HG03175 (cell line): ENCODE results near the gene TGM1.
"Not testable (repeated sequence)": the region's sequence is repeated elsewhere in the genome, so short reads cannot be mapped to it uniquely, and the experiment has no call there.

Experiments used
- ATAC-seq: cut with Tn5 transposase; IDR thresholded peaks from one replicate; pipeline ENCODE4 v1.9.1; 2021; ENCODE audit warnings: mild to moderate bottlenecking, moderate library complexity; ENCODE audit not compliant: unreplicated experiment

TGM1 gene

DNA sequence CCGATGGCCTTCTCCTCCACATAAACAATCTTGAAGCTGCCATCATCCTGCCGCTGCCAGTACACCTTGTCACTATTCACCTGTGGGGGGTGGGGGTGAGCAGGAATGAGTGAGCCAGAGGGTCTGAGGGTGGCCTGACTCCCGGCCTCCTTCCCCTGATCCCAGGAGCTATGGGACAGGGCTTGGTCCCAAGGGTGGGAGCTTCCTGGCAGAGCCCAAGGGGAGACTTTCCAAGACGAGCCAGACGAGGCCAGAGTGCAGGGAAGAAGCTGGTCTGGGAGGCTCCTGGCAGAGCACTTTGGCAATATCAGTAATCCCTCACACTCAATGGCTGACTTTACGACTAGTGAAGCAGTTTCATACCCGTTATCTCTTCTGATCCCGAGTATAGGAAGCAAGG lies 7.5 kb downstream of the TGM1 start:
- no peak for ATAC-seq

DNA sequence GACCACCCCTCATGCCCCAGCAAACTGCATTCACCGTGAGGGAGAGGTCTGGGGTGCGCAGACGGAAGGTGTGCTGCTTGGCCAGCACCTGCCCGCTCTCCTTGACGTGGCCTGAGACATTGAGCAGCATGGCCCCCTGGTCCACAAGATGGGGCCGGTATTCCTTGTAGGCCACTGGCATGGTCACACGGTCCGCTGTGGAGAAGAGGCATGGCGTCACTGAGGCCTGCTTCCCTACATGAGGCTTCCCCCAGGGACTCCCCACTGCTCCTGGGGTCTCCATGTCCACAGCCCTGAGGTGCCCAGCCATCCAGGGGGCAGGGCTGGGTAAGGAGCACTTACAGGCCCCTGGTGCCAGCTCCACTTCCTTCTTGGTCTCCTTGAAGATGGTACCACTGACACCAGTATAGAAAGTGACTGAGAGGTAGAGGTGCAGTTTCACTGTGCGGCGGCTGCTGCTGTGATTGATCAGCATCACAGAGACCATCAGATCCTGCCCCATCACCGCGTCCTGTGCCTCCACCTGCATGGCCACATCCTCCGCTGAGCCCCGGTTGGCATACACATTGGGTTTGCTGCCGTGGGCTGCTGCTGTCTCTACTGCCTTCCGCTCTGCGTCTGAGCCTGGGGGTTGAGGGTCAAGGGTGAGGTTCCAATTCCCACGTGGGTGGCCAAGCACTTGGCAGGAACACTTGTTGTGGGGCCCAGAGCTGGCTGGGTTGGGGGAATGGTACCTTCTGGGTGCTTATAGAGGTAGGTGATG lies 8.2 kb downstream of the TGM1 start:
- no peak for ATAC-seq

DNA sequence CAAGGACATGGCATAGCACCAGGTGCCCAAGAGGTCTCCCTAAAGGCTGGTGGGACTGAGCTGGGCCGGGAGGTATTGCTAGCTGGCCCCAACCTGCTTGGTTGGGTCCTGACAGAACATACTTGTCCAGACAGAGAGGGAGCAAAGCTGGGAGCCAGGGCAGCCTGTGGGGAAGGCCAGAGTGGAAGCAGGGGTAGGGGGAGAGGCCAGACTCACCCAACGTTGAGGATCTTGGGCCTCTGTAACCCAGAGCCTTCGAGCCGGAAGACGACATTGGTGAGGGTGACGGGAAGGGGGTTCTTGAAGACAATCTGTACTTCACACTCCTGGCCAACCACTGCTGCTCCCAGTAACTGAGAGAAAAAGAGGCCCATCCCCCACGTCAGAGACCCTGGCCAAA lies 9.0 kb downstream of the TGM1 start:
- ATAC-seq = no peak

DNA sequence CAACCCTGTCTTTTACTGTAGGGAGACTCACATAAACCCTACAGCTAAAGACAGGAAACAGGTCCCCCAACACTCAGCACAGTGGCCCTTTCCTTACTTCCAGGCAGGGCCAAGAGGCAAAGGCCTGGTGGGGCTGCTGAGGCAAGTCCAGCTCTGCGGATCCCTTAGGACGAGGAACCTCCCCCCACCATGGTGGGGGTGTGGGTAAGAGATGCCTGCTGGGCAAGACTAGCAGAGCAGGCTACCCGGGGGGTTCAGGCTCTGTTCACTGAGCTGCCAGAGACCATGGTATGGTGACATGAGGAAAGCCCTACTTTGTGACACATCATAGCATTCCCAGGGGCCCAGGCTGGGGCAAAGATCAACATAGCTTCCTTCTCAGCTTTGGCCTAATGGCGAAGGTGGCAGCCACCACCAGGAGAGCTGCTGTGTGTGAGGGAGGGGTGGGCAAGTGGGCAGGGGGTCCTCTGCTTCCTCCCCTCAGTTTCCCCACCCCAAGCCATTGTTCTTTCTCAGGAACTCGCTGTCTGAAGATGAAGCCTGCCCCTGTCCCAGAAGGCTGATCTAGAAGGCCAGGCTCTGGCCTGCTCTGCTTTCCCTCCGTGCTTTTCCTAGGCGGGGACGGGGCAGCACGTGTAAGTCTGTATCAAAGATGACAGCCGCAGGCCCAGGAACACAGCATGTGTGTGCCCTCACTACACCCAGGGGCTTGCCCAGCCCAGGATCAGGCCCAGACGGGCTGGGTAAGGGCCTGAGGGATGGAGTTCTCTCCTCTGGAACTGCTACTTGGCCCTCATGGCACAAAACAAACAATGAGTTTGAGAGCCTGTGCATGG lies 10.5 kb downstream of the TGM1 start:
- no peak for ATAC-seq

DNA sequence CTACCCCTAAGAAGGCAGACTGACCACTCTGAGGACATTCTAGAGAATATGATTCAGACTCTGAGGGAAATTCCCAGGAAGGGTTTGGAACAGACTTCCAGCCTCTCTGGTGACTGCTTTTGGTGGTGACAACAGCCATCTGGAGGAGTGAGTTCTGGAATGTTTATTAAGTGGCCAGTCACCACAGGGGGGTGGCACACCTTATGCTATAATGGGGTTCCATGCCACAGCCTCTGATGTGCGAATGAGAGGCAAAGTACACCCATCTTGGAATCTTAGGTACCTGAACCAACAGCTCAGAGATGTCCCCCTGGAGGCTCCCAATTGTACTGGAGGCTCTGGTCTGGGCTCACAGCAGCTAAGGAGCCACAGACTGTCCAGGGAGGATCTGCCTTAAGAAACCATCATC lies 11.1 kb downstream of the TGM1 start:
- ATAC-seq = no peak

DNA sequence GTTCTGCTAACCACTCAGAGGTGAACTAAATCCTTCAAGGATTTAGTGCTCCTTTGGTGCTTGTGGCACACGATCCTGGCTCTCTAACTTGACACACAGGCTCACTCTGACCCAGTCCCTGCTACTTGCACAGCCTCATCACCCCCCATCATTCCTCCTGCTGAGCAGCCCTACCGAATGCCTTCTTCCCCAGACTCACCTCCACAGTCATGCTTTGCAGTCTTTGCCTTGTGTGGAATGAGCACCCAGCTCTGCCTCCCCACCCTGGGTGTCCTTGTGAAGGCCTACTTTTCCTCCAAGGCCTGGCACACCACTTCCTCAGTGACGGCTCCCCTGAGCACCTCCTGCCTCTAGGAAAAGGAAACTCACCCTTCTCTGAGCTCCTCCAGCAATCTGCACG lies 12.6 kb downstream of the TGM1 start:
- no peak for ATAC-seq

DNA sequence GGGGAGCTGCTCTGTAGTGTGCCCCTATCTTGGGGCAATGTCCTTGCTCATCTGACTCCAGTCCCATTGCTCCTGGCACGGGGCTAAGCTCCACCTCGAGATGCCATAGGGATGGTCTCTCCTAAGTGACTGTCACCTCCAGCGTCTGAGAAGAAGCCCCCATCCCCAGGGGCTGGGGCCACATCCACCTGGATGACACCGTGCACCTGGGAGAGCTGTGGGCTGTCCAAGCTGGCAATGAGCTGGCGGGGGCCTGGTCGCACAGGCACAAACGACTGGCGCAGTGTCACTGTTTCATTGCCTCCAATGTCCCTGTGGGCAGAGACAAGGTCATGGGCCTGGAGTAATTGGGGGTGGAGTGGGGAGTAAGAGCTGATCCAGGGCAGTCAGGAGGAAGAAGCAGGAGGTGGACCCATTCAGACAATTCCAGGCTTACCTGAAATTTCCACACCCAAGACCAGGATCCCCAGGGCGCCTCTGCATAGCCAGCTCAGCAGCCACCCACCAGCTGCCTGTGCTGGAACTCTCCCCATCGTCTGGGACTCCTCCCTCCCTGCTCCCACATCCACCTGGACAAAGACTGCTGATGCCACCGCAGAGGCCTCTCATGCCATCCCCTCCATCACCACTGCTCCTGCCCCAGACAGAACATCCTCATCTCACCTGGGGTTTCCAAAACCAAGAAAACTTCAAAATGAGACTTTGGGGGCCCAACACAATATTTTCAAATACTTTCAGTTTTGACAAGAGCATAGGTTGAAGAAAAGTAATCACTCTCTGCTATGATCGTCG lies 13.6 kb downstream of the TGM1 start:
- no peak for ATAC-seq

DNA sequence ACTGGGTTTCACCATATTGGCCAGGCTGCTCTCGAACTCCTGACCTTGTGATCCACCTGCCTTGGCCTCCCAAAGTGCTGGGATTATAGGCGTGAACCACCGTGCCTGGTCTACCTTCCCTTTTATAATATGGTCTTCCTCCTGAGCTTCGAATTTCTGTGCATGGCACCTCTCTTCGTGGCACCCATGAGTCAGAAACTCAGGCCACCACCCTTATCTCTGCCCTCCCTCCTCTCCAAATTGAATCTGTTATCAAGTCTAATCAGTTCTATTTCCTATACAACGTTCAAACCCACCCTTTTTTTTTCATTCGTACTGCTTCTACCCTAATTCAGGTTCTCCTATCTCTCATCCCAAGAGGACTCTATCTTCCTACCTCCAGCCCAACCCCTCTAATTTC lies 15.6 kb downstream of the TGM1 start:
- ATAC-seq = no peak

DNA sequence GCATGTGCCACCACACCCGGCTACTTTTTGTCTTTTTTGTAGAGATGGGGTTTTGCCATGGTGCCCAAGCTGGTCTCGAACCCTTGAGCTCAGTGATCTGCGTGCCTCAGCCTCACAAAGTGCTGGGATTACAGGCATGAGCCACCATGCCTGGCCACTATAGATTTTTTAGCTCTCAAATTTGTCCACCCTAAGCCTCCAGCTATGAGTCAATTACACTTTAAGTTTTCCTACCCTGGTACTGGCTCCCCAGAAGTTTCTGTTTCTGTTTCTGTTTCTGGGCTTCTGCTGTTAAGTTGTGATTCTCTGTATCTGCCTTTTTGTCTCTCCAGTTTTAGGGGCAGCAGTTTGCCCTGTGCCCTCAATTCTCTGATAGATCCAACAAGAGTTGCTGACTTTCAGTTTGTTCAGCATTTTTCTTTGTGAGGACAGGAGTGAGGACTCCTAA lies 16.2 kb downstream of the TGM1 start:
- ATAC-seq = no peak

DNA sequence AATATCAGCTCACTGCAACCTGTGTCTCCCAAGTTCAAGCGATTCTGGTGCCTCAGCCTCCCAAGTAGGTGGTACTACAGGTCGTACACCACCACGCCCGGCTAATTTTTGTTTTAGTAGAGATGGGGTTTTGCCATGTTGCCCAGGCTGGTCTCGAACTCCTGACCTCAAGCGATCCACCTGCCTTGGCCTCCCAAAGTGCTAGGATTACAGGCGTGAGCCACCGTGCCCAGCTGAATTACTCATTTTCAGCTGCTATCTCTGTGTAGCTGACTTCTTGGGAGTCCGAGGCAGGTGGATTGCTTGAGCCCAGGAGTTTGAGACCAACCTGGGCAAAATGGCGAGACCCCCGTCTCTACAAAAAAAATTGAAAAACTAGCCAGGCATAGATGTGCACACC lies 17.6 kb downstream of the TGM1 start:
- not testable (repeated sequence) for ATAC-seq

DNA sequence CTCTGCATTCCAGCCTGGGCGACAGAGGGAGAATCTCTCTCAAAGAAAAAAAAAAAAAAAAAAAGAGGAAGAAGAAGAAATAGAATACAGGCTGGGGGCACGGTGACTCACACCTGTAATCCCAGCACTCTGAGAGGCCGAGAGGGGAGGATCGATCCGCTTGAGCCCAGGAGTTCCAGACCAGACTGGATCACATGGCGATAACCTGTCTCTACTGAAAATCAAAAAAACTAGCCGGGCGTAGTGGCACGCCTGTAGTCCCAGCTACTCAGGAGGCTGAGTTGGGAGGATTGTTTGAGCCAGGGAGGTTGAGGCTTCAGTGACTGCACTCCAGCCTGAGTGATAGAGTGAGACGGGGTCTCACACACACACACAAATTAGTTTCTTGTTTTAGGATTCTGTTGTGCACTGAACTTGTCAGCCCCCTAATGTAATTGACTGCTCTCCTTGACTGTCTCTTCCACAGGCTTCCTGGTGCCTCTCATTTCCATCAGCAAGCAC lies 19.6 kb downstream of the TGM1 start:
- no peak for ATAC-seq

DNA sequence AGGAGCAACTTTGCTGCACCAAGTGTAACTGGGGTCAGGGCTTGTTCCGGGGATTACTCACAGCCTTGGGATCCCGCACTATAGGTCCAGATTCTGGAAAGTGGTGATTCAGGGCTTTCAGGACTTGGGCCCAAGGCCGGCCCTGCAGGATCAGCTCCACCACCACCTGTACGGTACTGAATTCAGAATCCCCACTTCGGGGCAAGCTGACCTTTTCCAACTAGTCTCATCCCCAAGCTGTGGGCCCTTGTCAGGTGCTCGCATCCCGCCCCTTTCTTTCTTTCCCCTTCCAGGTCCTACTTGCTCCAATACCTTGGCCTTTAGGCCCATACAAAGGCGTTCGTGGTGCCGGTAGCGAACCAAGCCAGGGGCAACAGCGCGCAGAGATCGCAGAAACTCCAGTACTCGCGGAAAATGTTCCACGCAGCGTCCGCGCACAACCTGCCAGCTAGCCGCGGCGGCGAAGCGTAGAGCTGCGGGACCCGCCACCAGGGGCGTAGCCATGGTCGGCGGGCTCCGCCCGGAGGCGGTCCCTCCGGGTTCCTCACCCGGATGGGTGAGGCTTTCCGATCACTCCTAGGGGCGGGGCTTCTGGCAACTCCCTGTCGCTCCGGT lies 21.0 kb downstream of the TGM1 start:
- peak; percentile 74 for ATAC-seq

DNA sequence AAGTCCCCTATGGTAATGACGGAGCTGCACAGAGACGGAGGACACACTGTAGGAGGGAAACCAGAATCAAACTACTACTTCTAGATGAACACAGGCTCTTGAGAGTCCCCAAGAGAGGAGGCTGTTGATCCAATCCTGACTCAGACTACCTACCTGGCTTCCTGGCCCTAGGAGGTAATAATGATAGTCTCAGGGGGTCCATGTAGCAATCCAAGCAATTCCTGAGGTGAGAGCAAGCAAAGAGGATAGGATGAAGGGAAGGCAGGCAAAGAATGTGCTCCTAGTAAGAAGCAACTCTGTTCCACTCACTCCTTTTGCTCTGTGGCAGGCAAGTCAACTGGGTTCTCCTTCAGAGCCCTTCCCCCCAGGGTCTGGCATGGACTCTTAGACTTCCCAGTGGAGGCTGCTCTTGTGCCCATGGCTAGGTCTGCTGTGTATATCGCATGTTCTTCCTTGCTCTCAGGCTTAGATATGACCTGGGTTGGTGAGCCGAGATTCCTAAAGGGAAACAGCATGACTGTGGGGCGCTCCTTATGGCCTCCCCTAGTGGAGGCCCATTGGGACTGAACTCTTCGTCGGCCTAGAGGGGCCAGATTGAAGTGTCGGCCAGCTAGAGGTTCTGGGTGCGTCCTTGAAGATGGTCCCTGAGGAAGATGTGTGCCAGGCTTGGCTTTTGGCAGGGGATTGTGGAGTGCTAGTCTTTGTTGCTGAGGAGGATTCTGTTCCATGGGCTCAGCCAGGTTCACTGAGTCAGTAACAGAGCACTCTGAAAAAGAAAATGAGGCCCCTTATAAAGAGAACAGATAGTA lies 22.7 kb downstream of the TGM1 start:
- ATAC-seq = no peak

DNA sequence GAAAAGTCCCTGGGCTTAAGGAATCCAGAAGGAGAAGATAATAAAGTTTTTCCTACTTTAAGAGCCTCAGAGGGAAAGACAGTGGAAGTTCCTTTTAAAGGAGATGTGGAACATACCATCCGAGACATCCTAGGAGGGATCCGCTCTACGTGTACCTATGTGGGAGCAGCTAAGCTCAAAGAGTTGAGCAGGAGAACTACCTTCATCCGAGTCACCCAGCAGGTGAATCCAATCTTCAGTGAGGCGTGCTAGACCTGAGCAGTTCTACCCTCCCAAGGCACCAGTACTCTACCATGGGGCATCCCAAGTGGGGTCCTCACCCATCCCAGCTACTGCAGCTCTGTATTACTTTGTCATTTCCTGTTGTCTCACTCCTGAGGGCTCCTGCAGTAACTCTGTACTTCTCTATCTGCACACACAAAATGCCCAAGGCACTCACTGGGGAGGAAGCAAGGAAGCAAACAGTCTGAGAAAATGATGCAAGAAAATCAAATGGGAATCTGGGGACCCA lies 24.4 kb downstream of the TGM1 start:
- no peak for ATAC-seq

DNA sequence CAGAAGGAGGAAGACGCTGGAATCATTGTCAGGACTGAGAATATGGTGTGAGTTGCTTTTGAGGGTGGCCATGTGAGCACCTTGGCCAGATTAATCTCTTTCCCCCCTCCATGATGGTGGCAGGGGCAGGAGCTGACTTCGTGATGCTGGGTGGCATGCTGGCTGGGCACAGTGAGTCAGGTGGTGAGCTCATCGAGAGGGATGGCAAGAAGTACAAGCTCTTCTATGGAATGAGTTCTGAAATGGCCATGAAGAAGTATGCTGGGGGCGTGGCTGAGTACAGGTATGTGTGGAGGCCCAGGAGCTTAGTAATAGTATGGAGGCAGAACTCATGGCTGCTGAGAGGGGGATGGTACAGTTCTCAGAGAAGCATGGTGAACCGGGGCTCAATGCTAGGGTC lies 24.9 kb downstream of the TGM1 start:
- no peak for ATAC-seq

DNA sequence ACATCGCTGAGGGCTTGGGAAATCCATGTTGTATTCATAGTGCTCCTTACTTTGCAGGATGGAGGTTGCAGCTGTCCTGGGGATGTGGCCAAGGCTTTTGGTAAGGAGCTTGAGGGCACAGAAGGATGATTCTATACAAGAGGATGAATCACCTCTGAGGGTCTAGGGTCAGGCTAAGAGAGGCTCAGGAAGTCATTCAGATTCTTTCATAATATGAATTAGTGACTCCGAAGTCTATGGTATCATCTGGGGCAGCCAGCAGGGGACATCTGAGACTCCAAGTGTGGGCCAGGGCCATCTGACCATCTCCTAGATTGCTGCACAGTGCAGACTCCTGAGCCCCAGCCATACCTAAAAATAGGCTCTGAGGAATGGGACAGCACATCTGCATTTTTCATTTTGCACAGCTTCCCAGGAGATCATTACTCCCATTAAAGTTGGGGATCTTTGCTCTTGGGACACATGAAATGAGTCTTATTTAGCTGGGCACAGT lies 25.5 kb downstream of the TGM1 start:
- no peak for ATAC-seq

DNA sequence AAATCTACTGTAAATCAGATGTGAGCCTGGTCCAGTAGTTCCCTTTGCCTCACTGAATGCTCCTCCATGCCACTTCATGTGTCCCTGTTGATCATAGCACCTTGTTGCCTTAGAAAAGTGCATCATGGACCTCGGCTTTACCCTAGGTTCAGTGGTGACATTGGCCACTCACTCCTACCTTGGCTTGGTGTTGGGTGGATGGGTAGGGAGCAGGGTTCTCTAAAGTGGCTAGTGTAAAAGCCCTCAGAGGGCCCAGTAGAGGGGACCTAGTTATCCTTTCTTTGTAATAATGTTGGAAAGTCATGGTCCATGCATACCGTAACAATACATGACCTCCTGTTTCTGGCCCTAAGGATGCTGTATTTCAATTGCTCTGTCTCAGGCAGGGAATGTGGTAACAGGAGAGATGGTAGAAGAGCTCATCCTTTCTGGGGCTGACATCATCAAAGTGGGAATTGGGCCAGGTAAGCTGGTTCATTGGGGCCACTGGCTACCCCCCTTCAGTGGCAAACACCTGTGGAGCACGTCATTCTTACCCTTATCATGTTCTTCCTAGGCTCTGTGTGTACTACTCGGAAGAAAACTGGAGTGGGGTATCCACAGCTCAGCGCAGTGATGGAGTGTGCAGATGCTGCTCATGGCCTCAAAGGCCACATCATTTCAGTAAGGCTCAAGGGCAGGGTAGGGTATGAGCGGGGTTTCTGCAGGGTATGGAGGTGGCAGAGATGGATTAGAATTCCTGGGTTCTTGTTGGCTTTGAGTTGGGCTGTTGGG lies 26.1 kb downstream of the TGM1 start:
- ATAC-seq = no peak

DNA sequence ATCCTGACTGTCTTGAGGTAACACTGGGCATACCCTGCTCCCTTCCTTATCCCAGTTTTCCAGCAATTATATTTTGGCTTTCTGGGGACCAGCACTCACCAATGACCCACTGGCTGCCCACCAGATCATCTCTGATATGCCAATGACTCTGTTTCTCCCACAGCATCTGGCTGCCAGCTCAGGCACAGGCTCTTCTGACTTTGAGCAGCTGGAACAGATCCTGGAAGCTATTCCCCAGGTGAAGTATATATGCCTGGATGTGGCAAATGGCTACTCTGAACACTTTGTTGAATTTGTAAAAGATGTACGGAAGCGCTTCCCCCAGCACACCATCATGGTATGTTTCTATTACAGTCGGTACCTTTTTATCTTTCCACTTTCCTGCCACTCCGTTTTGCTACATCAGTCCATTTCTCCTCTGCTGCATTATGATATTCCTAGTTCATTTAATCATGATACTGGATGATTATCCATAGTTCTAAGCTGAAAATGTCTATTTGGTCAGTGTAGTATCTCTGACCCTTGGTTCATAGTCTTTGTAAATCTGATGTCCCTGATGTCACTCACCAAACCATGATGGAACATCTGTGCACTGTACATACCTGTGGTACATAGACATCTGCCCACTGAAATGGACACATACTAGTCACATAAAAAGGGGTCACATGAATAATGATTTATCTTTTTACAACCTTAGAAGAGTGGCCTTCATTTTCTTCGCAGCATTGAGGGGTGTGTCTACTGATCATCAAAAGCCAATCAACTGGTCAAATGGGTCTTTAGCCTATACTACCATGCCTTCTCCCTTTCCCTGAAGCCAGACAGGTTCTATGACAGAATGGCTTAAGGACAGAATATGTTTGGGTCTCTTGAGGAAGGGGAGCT lies 26.9 kb downstream of the TGM1 start:
- ATAC-seq = no peak
